Smooth muscle cell (in vitro differentiated cells): Measurements from ENCODE around the gene MOV10. TPM values are rescaled to one million over a fixed set of nuclear protein-coding genes. Genes with fewer than 3 reads are reported as not detected.

Experiments
- DNase-seq: peaks from one replicate; lab custom pipeline; 2025; ENCODE audit not compliant: unreplicated experiment; lab: John Stamatoyannopoulos, UW
- H2AFZ ChIP-seq: fragments of 200-600 bp; sonication (generic); 2 replicates; pipeline ENCODE4 v1.6.0; 2016; ENCODE audit warnings: antibody characterized with exemption, low read depth, mild to moderate bottlenecking
- H3F3A ChIP-seq: fragments of 200-600 bp; sonication (generic); 2 replicates; pipeline ENCODE4 v1.6.0; 2017; ENCODE audit warnings: antibody characterized with exemption, low read depth
- H3K27ac ChIP-seq: fragments of 200-600 bp; sonication (generic); 2 replicates; pipeline ENCODE4 v1.5.1; 2016; ENCODE audit warnings: low read depth, mild to moderate bottlenecking
- H3K27me3 ChIP-seq: fragments of 200-600 bp; sonication (generic); 2 replicates; pipeline ENCODE4 v1.6.1; 2016; ENCODE audit warnings: low read depth, mild to moderate bottlenecking
- H3K36me3 ChIP-seq: fragments of 200-600 bp; sonication (generic); 2 replicates; pipeline ENCODE4 v1.5.1; 2016; ENCODE audit warnings: low read depth
- H3K4me1 ChIP-seq: fragments of 200-600 bp; sonication (generic); 2 replicates; pipeline ENCODE4 v1.5.1; 2016; ENCODE audit warnings: low read depth
- H3K4me2 ChIP-seq: fragments of 200-600 bp; sonication (generic); 2 replicates; pipeline ENCODE4 v1.6.0; 2016; ENCODE audit warnings: mild to moderate bottlenecking
- H3K4me3 ChIP-seq: fragments of 200-600 bp; sonication (generic); 2 replicates; pipeline ENCODE4 v1.5.1; 2016; ENCODE audit warnings: mild to moderate bottlenecking
- H3K79me2 ChIP-seq: fragments of 200-600 bp; sonication (generic); 2 replicates; pipeline ENCODE4 v1.6.0; 2016; ENCODE audit warnings: low read depth, mild to moderate bottlenecking
- H3K9ac ChIP-seq: fragments of 200-600 bp; sonication (generic); 2 replicates; pipeline ENCODE4 v1.6.0; 2016; ENCODE audit warnings: low read depth
- H3K9me3 ChIP-seq: fragments of 200-600 bp; sonication (generic); replicated peaks from 2 replicates; pipeline ENCODE4 v1.5.1; 2016; ENCODE audit warnings: low read depth
- H4K20me1 ChIP-seq: fragments of 200-600 bp; sonication (generic); 2 replicates; pipeline ENCODE4 v1.6.0; 2016; ENCODE audit warnings: low read depth
- CTCF ChIP-seq: fragments of 200-600 bp; sonication (generic); IDR thresholded peaks from 2 replicates; pipeline ENCODE4 v1.5.1; 2017; ENCODE audit warnings: borderline replicate concordance, mild to moderate bottlenecking, antibody characterized with exemption; ENCODE audit not compliant: insufficient read depth, poor library complexity, severe bottlenecking
- WGBS: methylation state at CpG from one replicate; pipeline ENCODE4 v1.1.7; 2016; ENCODE audit warnings: low lambda C conversion rate; 5-methylcytosine and 5-hydroxymethylcytosine counted together
- polyA plus RNA-seq: library from polyadenylated mRNA; unstranded; fragments of >200 nt; fragmentation: Nextera tagmentation; extraction: Ambion mirVana; gene quantifications from 2 replicates; pipeline ENCODE4 v1.2.1, GENCODE V29; 2016
- total RNA-seq: library from RNA; depleted of rRNA; stranded (reverse); fragments of >200 nt; gene quantifications from 2 replicates; pipeline ENCODE4 v1.2.3, GENCODE V29; 2014

MOV10 gene
- total and polyA plus RNA-seq, 2 experiments from 2014 or later, result 36.9 to 56.8 TPM

GRCh38 chr1:112717263-112717873, 42.9 kb downstream of the MOV10 start:
- Histone ChIP-seq H3K4me3 (no peak overlapping the region), H4K20me1 (no peaks in the 10 kb centered on the region), H3K79me2 (no peaks in the 10 kb centered on the region), H3F3A (no peaks in the 10 kb centered on the region), H3K4me1 (peaks cover 17% of the 10 kb centered on the region), H3K9ac (no peak overlapping the region), H3K36me3 (no peaks in the 10 kb centered on the region), H3K27ac (no peak overlapping the region), H2AFZ (no peak overlapping the region), H3K9me3 (no peaks in the 10 kb centered on the region), H3K4me2 (no peak overlapping the region), H3K27me3 (peaks cover 6% of the 10 kb centered on the region)
- 77% methylated on average over 2 of the region's 2 CpGs for WGBS
- TF ChIP-seq CTCF, result no peak
- DNase-seq, result no peak

- H3K27me3 ChIP-seq, result peaks cover 6% of the 10 kb centered on the region
- peak; percentile 88 for TF ChIP-seq CTCF
- 35% methylated on average over 33 of the region's 44 CpGs for WGBS
- H3K4me3 ChIP-seq, result peak overlapping the region; percentile 17
- no peaks in the 10 kb centered on the region for H4K20me1 ChIP-seq
- H3F3A ChIP-seq, result no peaks in the 10 kb centered on the region
- H3K27ac ChIP-seq, result no peak overlapping the region
- DNase-seq, result peak; percentile 50
- no peaks in the 10 kb centered on the region for H3K79me2 ChIP-seq
- peak overlapping the region; percentile 73 for H3K4me2 ChIP-seq
- no peaks in the 10 kb centered on the region for H3K36me3 ChIP-seq
- peaks cover 28% of the 10 kb centered on the region for H3K4me1 ChIP-seq
- no peak overlapping the region for H3K9ac ChIP-seq
- H2AFZ ChIP-seq, result no peak overlapping the region
- no peaks in the 10 kb centered on the region for H3K9me3 ChIP-seq
Measured at GRCh38 chr1:112718691-112719418, 44.4 kb downstream of the MOV10 start.

- H3K4me2 ChIP-seq, result no peak overlapping the region
- no peak overlapping the region for H3K4me3 ChIP-seq
- H3K9ac ChIP-seq, result no peak overlapping the region
- no peak overlapping the region for H3K27ac ChIP-seq
- H3K36me3 ChIP-seq, result no peaks in the 10 kb centered on the region
- H3K9me3 ChIP-seq, result no peaks in the 10 kb centered on the region
- WGBS, result 90% methylated on average over 2 of the region's 2 CpGs
- H3K79me2 ChIP-seq, result no peaks in the 10 kb centered on the region
- H3F3A ChIP-seq, result no peaks in the 10 kb centered on the region
- TF ChIP-seq CTCF, result no peak
- H4K20me1 ChIP-seq, result no peaks in the 10 kb centered on the region
- DNase-seq, result no peak
- H3K4me1 ChIP-seq, result peaks cover 22% of the 10 kb centered on the region
- H3K27me3 ChIP-seq, result peaks cover 6% of the 10 kb centered on the region
- H2AFZ ChIP-seq, result no peak overlapping the region
Measured at GRCh38 chr1:112719706-112720105, 45.2 kb downstream of the MOV10 start.
